Raji (cell line): Measurements from ENCODE around the gene ZNF506.

Experiments used
- POLR2A ChIP-seq: IDR thresholded peaks from 2 replicates; pipeline ENCODE4 v1.6.1; 2011; ENCODE audit warnings: low read depth, low read length, control low read depth; ENCODE audit not compliant: insufficient read depth

Gene ZNF506

DNA sequence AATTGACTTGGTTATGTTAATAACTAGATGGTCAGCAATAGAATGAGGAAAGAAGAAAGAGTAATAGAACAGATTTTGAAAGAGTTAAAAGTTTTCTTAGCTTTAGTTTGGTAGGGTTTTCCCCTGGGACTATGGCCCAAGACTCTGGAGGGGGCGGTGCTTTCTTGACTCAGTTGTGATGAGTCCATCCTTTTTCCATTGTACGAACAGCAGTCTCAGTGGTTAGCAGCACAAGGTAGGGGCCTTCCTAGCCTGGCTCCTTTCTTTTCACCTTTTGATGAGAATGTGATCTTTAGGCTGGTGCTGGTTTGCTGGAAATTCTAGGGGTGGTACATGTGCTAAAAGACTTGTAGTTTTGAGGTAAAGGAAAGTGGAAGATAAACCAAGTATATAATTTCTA lies 38.8 kb downstream of the ZNF506 start:
- TF ChIP-seq POLR2A = no peak

DNA sequence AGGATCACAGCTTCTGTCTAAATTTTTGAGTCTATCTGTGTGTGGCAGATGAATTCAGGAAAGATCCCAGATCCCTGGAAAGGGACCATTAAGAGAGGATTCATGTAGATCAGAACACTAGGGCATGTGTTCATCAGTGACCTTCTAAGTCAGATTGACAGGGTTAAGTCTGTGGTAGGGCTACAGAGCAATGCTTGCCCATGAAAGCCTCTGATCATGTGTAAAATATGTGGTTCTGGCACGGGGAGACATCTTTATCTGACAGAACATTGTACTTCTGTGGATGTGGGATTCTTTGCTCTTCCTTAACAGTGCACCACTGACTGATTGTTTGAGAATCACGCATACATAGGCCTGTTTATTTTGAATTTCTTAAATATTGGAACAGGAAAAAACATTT lies 42.9 kb downstream of the ZNF506 start:
- TF ChIP-seq POLR2A = no peak

DNA sequence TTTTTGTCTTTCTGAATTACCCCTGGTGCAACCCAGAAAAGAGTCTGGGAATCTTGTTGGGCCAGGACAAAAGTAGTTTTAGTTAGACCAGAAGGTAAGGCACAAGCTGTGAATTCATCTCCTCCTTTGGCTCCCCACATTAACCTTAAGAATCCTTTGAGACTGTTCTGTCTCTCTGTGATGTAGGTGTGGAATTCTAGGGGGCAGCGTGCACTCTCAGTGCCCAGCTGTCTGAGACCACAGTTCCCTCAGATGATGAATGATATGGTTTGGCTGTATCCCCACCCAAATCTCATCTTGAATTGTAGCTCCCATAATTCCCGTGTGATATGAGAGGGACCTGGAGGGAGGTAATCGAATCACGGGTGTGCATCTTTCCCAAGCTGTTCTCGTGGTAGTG lies 43.9 kb downstream of the ZNF506 start:
- no peak for TF ChIP-seq POLR2A

DNA sequence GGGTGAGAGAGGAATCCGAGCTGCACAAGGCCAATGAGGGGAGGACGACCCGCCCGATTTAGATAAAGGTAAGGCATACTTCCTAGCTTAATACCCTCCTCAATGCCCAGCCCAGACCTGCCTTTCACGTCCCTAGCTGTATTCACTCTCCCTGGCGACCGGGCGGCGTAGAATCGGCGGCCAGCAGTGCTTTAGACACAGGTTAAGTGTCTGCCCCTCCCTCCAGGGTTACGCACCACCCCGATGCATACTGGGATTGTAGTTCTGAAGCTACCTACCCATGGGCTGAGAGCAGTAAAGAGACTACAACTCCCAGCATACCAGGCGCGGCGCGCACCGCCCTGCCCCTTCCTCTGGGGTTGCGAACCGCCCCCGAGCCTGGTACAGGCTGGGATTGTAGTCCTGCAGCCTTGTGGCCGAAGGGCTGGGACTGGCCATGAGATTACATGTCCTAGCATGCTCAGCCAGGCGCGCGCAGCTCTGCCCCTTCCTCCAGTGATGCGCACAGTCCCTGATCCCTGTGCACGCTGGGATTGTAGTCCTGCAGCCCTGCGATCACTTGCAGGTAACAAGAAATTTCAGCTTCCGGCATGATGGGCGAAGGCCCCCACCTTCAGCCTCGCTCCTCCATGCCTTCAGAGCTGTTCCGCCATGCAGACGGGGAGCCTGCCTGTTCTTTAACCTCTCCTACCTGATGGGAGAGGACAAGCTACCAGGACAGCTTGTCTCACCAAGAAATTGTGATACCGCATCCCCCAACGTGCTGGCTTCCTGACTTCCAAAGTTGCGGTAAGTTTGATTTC lies 45.1 kb downstream of the ZNF506 start:
- TF ChIP-seq POLR2A = peak; percentile 92

DNA sequence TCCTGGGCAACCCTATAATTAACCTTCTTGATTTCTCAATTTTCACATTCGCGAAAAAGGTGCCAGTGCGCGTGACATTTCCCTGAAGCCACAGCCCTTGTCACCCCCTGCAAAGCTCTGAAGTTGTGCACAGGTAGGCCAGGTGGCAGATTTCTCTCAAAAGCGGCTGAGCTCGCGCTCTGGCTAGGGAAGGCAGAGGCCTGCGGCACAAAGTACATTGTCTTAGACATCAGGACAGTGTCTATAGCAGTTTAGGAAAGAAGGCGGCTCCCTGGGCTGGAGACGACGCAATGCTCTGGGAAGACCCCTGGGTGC lies 45.7 kb downstream of the ZNF506 start:
- TF ChIP-seq POLR2A = no peak

DNA sequence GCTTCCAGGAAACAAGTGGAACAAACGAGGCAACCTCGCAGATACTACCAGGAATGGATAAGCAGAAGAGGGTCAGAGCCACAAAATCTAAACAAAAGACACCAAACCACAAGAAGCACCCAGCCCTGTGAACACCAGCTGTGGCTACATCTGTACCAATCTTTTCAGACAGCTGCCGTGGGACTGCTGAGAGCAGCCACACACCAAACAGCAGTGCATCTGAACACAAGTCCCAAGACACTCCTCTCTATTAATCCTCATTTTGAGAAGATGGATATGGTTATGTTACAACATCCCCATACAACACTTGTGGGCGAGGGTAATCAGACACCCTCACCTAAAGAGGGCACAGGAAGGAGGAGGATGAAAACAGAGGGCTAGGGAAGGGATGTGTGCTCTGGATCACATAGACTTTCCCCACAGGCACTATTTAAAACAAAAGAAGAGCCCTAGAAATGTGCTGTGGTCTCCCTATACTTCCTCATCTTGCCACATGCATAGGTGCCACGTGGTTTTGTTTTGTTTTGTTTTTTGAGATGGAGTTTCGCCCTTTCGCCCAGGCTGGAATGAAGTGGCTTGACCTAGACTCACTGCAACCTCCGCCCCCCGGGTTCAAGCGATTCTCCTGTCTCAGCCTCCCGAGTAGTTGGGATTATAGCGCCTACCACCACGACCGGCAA lies 47.1 kb downstream of the ZNF506 start:
- no peak for TF ChIP-seq POLR2A

DNA sequence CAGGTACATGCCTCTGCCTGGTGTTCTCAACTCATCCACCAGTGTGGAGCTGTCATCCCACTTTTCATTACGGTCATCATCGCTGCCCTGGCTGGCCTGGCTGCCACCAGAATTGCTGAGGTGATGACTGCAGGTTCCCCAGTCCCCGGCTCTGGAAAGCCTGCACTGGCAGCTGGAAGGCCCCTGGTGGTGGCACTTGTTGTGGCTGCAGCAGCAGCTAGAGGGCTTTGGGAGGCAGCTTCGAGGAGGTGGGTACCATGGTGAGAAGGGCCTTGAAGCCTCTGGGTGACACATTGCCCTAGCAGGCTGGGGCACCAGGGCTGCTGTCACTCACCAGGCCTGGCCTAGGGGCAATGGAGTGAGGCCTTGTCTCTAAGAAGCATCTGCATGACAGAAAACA lies 63.4 kb downstream of the ZNF506 start:
- no peak for TF ChIP-seq POLR2A

DNA sequence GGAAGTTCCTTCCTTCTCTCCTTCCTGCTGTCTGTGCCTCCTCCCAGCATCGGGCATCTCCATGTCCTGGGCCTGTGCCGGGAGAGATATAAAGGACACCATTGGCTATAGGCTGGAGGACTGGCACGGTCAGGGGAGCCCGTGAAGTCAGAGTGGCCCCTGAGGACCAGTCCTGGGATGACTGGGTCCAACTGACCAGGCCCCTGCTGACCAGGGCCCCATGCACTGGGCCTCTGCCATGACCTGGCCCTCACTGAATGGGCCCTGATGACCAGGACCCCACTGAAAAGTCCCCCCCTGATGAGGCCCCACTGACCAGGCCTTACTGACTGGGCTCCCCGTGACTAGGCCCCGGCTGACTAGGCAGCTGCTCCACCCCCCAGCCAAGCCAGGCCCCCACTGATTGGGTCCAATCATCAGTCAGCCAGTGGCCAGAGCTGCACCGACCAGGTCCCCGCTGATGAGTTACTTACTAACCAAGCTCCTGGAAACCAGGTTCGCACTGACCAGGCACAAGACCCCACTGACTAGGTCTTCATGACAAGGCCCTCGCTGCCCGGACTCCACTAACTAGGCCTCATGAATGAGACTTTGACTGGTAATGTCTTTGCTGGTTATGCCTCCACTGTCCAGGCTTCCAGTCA lies 68.7 kb downstream of the ZNF506 start:
- no peak for TF ChIP-seq POLR2A

DNA sequence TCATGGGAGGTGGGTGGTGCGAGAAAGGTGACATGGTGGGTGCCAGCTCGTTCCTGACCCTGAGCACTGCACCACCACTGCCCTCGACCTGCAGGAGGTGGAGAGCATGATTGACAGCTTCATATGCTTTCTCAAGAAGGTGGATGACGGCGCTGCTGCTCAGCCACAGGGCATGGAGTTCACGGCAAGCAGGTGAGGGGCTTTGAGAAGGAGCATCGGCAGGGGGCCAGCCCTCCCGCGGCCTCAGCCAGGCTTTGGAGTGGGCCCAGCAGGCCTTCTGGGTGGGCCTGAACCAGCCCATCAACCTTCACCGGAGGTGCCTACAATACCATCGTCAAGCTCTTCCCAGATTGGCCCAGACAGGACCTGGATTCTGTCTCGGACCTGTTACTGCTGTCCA lies 69.7 kb downstream of the ZNF506 start:
- TF ChIP-seq POLR2A = no peak

DNA sequence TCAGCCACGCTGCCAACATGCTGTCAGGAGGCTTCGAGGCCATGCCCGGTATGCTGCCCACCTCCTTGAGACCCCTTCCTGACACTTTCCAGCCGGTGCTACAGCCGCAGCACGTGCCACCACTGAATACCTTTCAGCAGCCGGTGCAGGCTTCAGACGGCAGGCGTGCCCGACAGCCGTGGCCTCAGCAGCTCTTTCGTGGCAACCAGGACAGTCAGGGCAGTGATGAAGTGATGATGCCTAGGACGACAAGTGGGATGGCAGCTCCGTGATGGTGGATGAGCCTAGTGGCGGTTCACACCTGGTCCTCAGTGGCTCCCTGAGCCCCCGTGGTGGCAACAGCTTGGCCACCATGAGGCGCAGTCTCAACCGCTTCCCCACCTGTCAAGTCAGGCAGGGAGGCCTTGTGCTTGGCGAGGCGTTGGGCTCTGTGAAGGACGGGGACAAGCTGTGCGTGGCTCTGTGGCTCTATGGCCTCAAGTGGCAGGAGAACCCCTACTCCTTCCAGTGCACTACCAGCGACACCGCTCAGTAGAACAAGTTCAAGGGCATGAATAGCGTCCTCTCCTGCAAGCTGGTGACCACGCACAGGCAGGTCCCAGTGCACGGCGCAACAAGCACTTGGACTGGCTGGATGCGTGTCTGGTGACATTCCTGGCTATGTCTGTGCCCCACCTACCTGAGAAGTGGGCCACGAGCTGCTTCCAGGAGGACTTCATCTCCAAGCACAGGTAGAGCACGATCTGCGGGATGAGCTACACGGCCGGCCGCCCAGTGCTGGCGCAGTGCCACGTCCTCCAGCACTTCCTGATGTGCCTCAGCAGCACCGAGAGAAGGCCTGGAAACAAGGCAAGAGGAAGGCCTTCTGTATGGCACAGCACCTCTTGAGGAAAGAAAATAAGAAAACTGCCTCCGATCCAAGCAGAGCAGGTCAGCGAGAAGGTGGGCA lies 70.4 kb downstream of the ZNF506 start:
- no peak for TF ChIP-seq POLR2A

DNA sequence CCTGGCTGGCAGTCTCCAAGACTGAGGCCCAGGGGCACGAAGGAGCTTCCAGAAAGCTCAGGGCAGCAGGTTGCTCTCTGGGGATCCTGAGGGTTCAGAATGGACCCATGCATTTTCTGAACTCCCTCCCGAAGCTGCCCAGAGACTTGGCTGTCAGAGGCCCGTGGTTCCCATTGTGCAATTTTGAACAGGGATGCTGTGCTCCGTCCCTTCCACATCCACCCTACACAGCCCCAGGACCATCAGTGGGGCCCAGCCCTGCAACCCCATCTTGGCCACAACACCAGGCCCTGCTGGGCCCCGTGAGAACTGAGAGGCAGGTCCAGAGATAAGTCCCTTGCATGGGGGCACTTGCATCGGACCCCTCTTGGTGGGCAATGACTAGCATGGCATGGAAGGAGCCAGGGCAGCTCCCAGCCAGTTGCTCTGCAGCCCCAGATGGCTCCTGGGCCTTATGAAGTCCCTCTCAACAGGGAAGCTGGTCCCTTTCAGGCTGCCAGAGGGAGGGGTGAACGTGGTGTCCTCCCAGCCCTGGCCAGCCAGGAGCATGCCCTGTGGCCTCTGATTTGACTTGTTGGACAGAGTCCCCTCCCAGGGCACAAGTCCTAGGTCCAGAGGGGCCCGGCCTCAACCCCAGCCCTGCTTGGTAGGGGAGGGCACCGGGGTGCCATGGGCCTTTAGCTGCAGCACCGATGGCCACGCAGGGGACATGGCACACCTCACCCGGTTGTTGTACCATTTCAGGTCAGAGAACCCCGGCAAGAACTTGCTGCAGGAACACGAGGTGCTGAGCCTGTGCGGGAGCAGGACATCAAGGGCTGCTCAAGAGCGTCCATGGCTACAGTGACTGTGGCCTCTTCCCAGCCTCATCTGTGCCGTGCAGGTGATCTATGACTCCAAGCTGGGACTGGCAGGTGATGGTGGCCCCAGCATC lies 71.4 kb downstream of the ZNF506 start:
- TF ChIP-seq POLR2A = no peak

DNA sequence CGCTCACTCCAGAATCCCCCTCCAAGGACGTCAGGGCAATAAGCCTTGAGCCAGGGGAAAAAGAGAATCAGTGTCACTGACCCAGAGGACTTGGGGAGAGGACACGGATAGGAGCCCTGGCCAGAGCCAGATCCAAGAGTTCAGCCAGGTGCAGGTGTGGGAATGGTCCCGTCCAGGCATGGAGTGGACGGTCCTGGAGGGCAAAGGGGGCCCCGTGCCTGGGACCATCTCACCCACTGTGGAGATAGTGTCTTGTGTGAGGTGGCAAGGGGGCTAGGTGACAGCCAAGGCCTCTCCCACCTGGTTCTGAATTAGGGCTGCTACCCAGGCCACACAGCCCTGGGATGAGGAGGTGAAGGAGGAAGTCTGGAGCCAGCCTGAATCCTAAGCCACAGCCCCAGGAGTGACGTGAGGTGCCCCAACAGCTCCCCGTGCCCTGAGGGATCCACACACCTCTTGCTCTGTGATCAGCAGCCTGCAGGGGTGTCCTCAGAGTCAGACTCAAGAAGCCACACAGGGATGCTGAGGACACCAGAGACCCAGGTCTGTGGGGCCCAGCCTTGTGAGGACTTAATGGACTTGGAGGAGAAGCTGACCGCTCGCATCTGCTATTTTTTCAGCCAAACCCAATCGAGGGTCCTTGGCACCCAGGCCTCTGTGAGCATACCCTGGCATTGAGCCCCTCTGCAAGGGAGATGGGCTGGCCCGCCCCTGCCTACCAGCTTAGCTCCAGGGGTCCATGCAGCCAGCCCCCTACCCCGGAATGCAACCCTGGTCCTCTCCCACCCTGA lies 72.2 kb downstream of the ZNF506 start:
- TF ChIP-seq POLR2A = no peak

DNA sequence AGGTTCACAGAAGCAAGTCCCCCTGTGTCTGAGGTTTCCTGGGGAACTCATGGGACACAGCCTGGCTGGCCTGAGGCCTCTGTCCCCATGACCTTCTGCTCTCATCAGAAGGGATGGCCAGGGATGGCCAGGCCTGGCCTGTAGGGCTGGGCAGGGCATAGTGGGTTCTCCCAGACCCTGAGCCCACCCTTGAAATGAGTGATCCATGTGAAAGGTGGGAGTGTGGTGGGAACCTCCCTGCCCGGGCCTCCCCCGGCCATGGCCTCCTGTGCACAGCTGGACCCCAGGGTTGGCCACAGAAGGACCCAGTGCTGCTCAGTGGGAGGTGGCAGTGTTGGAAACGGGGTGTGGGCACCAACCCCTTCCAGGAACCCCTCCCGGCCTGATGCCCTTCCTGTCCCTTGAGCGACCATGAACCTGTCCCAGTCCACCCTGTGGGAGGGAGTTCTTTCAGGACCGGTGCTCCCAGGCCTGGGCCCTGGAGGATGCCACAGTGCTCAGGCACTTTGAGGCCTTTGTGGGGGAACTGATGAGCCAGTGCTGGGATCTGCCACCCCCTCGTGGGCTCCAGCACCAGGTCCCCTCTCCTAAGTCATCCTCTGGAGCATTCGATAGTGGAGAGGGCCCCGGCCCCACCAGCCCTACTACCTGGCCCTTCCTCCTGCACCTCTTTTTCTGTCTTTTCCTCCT lies 73.2 kb downstream of the ZNF506 start:
- no peak for TF ChIP-seq POLR2A
